Esophagus muscularis mucosa (tissue), 4 donors: Measurements from ENCODE around the gene AKAP5. TPM values are rescaled to one million over a fixed set of nuclear protein-coding genes. Genes with fewer than 3 reads are reported as not detected.

ENCODE experiments used
- DNase-seq: peaks from one replicate; pipeline ENCODE4 v3.0.0-alpha.2; 2017; ENCODE audit errors: extremely low spot score
- H3K27ac ChIP-seq, 4 donors: fragments of 200-600 bp; sonication (generic); replicated peaks in 1 of 4; 1 replicate in 3 of 4; 2 replicates in 1 of 4; pipeline ENCODE4 v1.5.1; 2016 to 2019; ENCODE audit warnings: mild to moderate bottlenecking in 1 of 4
- H3K27me3 ChIP-seq, 4 donors: fragments of 200-600 bp; sonication (generic); one replicate each; pipeline versions ENCODE4 v1.5.1 to v1.6.0; 2016 to 2019
- H3K36me3 ChIP-seq, 4 donors: fragments of 200-600 bp; sonication (generic); one replicate each; pipeline ENCODE4 v1.5.1; 2016 to 2019
- H3K4me1 ChIP-seq, 4 donors: fragments of 200-600 bp; sonication (generic); one replicate each; pipeline ENCODE4 v1.5.1; 2016 to 2019
- H3K4me3 ChIP-seq, 4 donors: fragments of 200-600 bp; sonication (generic); 1 replicate in 2 of 4; 2 replicates in 2 of 4; pipeline ENCODE4 v1.5.1; 2016 to 2019; ENCODE audit warnings: mild to moderate bottlenecking in 4 of 4, moderate library complexity in 1 of 4
- H3K9me3 ChIP-seq, 4 donors: fragments of 200-600 bp; sonication (generic); 1 replicate in 3 of 4; 2 replicates in 1 of 4; pipeline ENCODE4 v1.5.1; 2016 to 2019
- EP300 ChIP-seq: sonication (generic); formaldehyde crosslinking; IDR thresholded peaks from one replicate; pipeline ENCODE4 v1.6.1; 2017; ENCODE audit warnings: antibody characterized with exemption
- POLR2A ChIP-seq: fragments of 450-650 bp; IDR thresholded peaks from one replicate; pipeline ENCODE4 v1.6.1; 2017; ENCODE audit warnings: antibody characterized with exemption, moderate library complexity, mild to moderate bottlenecking, low read depth
- POLR2AphosphoS5 ChIP-seq, 2 donors: sonication (generic); formaldehyde crosslinking; IDR thresholded peaks; one replicate each; pipeline ENCODE4 v1.6.1; 2017; ENCODE audit warnings: antibody characterized with exemption in 2 of 2
- WGBS: methylation state at CpG from one replicate; pipeline ENCODE4 v1.1.5; 2018; 5-methylcytosine and 5-hydroxymethylcytosine counted together
- intact Hi-C: fragments of 100-400 bp; cut with DNase I; formaldehyde crosslinking; loops from one replicate; pipeline ENCODE4 v1.15.1; 2023
- total RNA-seq, 4 donors: library from RNA; depleted of rRNA; stranded (reverse); fragments of >200 nt; gene quantifications; one replicate each; pipeline versions ENCODE4 v1.1.0 to v1.2.1, GENCODE V29; 2016
- TF ChIP-seq, protein P1 (sequence below), 3 experiments: fragments of 200-600 bp in 2 of 3; fragments of 450-650 bp in 1 of 3; sonication (generic) in 2 of 3; IDR thresholded peaks; one replicate each; pipeline ENCODE4 v1.5.1; 2017 to 2019; ENCODE audit warnings: antibody characterized with exemption in 3 of 3, mild to moderate bottlenecking in 2 of 3, moderate library complexity in 1 of 3

AKAP5 gene
- total RNA-seq, 4 donors from 2014 or later: 0.45 to 2.1 (median 1.4) TPM

DNA sequence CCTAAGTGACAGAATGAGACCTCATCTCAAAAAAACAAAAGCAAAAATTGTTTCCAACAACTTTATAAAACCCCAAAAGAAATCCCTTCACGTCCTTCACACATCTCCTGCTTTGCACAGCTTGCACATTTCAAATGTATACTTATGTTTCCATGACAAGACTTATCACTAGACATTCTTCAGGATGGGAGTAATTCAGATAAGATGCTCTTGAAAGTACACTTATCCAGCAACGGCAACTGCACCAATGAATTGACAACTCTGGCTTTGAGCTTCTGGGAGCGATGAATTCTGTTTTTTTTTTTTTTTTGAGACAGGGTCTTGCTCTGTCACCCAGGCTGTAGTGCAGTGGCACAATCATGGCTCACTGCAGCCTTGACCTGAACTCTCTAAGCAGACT lies 30.8 kb upstream of the AKAP5 start:
- Histone ChIP-seq H3K27ac (no peak overlapping the region), H3K9me3 (no peaks in the 10 kb centered on the region), H3K4me3 (no peak overlapping the region), H3K4me1 (peaks cover 0 to 5% (median 0%) of the 10 kb centered on the region in 4 donors), H3K36me3 (peaks cover 21 to 90% (median 72%) of the 10 kb centered on the region in 4 donors), H3K27me3 (no peaks in the 10 kb centered on the region)
- intact Hi-C loops: no loop called here
- TF ChIP-seq, protein P1, sequence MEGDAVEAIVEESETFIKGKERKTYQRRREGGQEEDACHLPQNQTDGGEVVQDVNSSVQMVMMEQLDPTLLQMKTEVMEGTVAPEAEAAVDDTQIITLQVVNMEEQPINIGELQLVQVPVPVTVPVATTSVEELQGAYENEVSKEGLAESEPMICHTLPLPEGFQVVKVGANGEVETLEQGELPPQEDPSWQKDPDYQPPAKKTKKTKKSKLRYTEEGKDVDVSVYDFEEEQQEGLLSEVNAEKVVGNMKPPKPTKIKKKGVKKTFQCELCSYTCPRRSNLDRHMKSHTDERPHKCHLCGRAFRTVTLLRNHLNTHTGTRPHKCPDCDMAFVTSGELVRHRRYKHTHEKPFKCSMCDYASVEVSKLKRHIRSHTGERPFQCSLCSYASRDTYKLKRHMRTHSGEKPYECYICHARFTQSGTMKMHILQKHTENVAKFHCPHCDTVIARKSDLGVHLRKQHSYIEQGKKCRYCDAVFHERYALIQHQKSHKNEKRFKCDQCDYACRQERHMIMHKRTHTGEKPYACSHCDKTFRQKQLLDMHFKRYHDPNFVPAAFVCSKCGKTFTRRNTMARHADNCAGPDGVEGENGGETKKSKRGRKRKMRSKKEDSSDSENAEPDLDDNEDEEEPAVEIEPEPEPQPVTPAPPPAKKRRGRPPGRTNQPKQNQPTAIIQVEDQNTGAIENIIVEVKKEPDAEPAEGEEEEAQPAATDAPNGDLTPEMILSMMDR (IDR thresholded peaks at IDR 0.05): no peak
- TF ChIP-seq POLR2A (no peak), POLR2AphosphoS5 (IDR thresholded peaks at IDR 0.05) (no peak), EP300 (no peak)
- no peak for DNase-seq
- 92% methylated on average over 3 of the region's 3 CpGs for WGBS

DNA sequence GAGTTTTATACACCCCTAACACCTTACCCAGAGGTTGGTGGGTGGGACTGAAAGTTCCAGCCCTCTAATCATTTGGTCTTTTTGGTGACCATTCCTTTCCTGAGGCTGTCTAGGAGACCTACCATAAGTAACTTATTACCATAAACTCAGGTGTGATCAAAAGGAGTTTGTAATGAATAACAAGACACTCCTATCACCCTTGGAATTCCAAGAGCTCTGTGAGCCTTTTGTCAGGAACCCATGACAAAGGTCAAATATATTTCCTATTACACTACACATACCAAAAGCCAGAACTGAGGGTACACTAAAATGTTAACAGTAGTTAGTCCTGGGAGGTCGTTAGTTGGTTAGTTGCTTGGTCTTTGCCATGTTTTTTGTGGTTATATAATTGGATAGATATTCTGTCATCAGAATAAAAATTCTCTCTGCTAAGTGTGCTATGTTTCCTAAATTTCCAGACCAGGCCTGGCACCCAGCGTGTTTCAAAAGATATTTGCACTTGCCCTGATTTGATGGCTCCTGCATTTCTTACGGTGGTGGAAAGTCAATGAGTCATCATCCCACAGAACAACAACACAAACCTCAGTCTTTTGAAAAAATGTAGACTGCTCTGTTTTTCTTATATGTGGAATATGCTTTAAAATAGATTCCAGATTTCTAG lies 27.0 kb upstream of the AKAP5 start:
- H3K9me3 ChIP-seq: no peaks in the 10 kb centered on the region
- H3K27ac ChIP-seq: no peak overlapping the region
- TF ChIP-seq EP300 (no peak), POLR2A (no peak), POLR2AphosphoS5 (IDR thresholded peaks at IDR 0.05) (no peak)
- TF ChIP-seq, protein P1 (IDR thresholded peaks at IDR 0.05): no peak
- no peak overlapping the region for H3K4me3 ChIP-seq
- no peaks in the 10 kb centered on the region for H3K27me3 ChIP-seq
- H3K36me3 ChIP-seq: peaks cover 27 to 91% (median 66%) of the 10 kb centered on the region in 4 donors
- peaks cover 0 to 5% (median 0%) of the 10 kb centered on the region in 4 donors for H3K4me1 ChIP-seq
- DNase-seq: no peak
- intact Hi-C loops: loop anchor here (5.0 kb wide), 1 partner anchor 39 kb away; no protein-coding TSS in a partner anchor
- WGBS: 43% methylated on average over 3 of the region's 3 CpGs

DNA sequence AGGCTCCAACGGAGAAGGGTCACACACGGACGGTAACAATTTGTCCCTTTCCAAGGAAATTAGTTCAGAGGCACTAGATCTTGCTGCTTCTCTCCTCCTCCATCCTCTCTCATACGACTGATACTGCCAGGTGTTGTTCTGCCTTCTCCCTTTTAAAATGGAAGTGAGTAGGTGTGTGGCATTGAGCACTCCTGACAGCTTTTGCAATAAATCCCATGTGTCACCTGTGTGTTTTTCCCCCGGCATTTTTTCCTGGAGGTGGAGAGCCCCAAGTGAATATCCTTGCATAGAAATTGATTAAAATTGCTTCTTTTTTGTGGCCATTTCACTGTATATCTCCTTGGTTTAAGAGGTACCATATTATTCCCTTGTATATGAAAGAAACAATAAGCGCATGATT lies 26.2 kb upstream of the AKAP5 start:
- Histone ChIP-seq H3K27ac (no peak overlapping the region), H3K9me3 (no peaks in the 10 kb centered on the region), H3K36me3 (peaks cover 27 to 91% (median 65%) of the 10 kb centered on the region in 4 donors), H3K4me3 (no peak overlapping the region), H3K27me3 (no peaks in the 10 kb centered on the region), H3K4me1 (peaks cover 0 to 5% (median 0%) of the 10 kb centered on the region in 4 donors)
- 94% methylated on average over 6 of the region's 6 CpGs for WGBS
- no peak for DNase-seq
- intact Hi-C loops: loop anchor here (5.0 kb wide), 1 partner anchor 38 kb away; no protein-coding TSS in a partner anchor
- TF ChIP-seq EP300 (no peak), POLR2AphosphoS5 (IDR thresholded peaks at IDR 0.05) (no peak), POLR2A (no peak)
- TF ChIP-seq, protein P1 (IDR thresholded peaks at IDR 0.05): no peak

DNA sequence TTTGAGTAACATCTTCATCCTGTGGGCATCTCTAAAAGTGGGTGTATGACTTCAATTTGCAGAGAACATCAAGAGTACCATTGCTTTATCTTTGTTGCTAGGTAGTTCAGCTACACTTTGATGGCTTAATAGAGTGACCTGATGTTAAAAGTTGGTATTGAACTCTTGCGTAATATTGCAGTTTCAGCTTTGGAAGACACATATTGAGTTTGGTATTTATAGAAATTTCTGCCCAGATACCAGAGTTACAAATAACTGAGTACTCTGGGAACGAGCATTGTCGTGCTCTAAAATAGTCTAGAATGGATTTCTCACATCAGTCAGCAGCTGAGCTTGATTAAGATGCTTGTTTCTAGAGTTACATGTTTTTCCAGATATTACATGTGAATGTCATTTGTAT lies 24.8 kb upstream of the AKAP5 start:
- 100% methylated on average over 3 of the region's 3 CpGs for WGBS
- no peaks in the 10 kb centered on the region for H3K27me3 ChIP-seq
- peaks cover 22 to 86% (median 59%) of the 10 kb centered on the region in 4 donors for H3K36me3 ChIP-seq
- no peak overlapping the region for H3K4me3 ChIP-seq
- H3K9me3 ChIP-seq: no peaks in the 10 kb centered on the region
- peaks cover 4 to 13% (median 8%) of the 10 kb centered on the region in 4 donors for H3K4me1 ChIP-seq
- TF ChIP-seq EP300: no peak
- no peak for TF ChIP-seq POLR2A
- TF ChIP-seq, protein P1 (IDR thresholded peaks at IDR 0.05): no peak
- TF ChIP-seq POLR2AphosphoS5 (IDR thresholded peaks at IDR 0.05): no peak
- no peak for DNase-seq
- intact Hi-C loops: no loop called here
- no peak overlapping the region for H3K27ac ChIP-seq
